ENCODE results near the gene MAGEA4.

MAGEA4 gene

GRCh38 chrX:151880895-151881294 lies 31.8 kb upstream of the MAGEA4 start:
- Histone ChIP-seq H3K27ac (ENCODE audit: low read depth, low read length) (no peak overlapping the region), H3K27me3 (ENCODE audit: low read length) (no peaks in the 10 kb centered on the region), H3K9me3 (ENCODE audit: insufficient read depth, low read length) (no peaks in the 10 kb centered on the region), H3F3A (ENCODE audit: insufficient read depth) (no peaks in the 10 kb centered on the region), H3K36me3 (ENCODE audit: low read length) (no peaks in the 10 kb centered on the region), H3K9ac (ENCODE audit: low read length) (no peak overlapping the region), H3K4me2 (ENCODE audit: low read depth, low read length, poor library complexity, severe bottlenecking) (no peak overlapping the region), H3K4me3 (ENCODE audit: insufficient read depth, low read length, poor library complexity, severe bottlenecking) (no peak overlapping the region), H2AFZ (ENCODE audit: low read depth, low read length, severe bottlenecking) (no peak overlapping the region), H4K20me1 (ENCODE audit: low read depth, low read length) (no peaks in the 10 kb centered on the region), H3K79me2 (ENCODE audit: insufficient read depth, low read length) (no peaks in the 10 kb centered on the region), H3K9me2 (replicated peaks; ENCODE audit: insufficient read depth, low read length) (no peaks in the 10 kb centered on the region)
- TF ChIP-seq CTCF (IDR thresholded peaks at IDR 0.05; ENCODE audit: insufficient read depth, low read length, poor library complexity, severe bottlenecking), result no peak
- TF ChIP-seq EZH2phosphoT487 (conservative IDR thresholded peaks at IDR 0.05; ENCODE audit: low read length), result no peak

- Histone ChIP-seq H3K4me3 (ENCODE audit: insufficient read depth, low read length, poor library complexity, severe bottlenecking) (no peak overlapping the region), H4K20me1 (ENCODE audit: low read depth, low read length) (no peaks in the 10 kb centered on the region), H3K27me3 (ENCODE audit: low read length) (no peaks in the 10 kb centered on the region), H3K9me2 (replicated peaks; ENCODE audit: insufficient read depth, low read length) (no peaks in the 10 kb centered on the region), H3K36me3 (ENCODE audit: low read length) (no peaks in the 10 kb centered on the region), H3K9me3 (ENCODE audit: insufficient read depth, low read length) (no peaks in the 10 kb centered on the region), H2AFZ (ENCODE audit: low read depth, low read length, severe bottlenecking) (no peak overlapping the region), H3K4me2 (ENCODE audit: low read depth, low read length, poor library complexity, severe bottlenecking) (no peak overlapping the region), H3K9ac (ENCODE audit: low read length) (no peak overlapping the region), H3K79me2 (ENCODE audit: insufficient read depth, low read length) (no peaks in the 10 kb centered on the region), H3F3A (ENCODE audit: insufficient read depth) (no peaks in the 10 kb centered on the region), H3K27ac (ENCODE audit: low read depth, low read length) (no peak overlapping the region)
- no peak for TF ChIP-seq CTCF (IDR thresholded peaks at IDR 0.05; ENCODE audit: insufficient read depth, low read length, poor library complexity, severe bottlenecking)
- TF ChIP-seq EZH2phosphoT487 (conservative IDR thresholded peaks at IDR 0.05; ENCODE audit: low read length), result no peak
These were observed 23.3 kb upstream of the MAGEA4 start for GRCh38 chrX:151889421-151889820.

DNA sequence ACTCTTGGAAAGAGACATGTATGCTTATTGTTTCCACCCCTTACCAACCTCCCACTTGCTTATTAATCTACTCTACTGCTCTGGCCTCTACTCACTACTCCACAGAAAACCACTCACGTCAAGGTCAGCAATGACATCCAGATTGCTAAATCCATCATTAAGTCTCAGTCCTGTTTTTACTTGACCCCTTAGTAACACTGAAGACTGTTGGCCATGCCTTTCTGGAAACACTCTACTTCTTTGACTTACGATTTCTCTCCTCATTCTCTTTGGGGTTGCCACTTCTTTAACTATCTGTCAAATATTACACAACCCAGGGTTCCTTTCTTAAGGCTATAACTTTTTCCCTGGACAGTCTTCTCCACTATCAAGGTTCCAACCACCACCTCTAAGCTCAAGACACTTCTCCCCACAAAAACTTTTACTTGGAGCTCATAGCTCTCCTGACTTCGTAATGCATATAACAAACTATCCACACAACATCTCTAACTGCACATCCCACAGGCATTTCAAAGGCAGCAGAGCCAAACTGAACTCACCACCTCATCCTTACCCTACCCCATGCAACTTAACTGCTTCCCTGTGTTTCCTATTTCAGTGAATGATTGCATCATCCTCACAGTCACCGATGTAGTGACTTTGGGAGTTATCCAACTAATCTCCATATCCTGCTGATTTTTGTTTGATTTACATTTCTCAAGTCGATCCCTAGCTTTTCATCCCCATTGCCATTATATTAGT lies 15.8 kb upstream of the MAGEA4 start:
- Histone ChIP-seq H3K9ac (ENCODE audit: low read length) (no peak overlapping the region), H3K27me3 (ENCODE audit: low read length) (no peaks in the 10 kb centered on the region), H3F3A (ENCODE audit: insufficient read depth) (no peaks in the 10 kb centered on the region), H4K20me1 (ENCODE audit: low read depth, low read length) (no peaks in the 10 kb centered on the region), H3K79me2 (ENCODE audit: insufficient read depth, low read length) (no peaks in the 10 kb centered on the region), H3K36me3 (ENCODE audit: low read length) (no peaks in the 10 kb centered on the region), H2AFZ (ENCODE audit: low read depth, low read length, severe bottlenecking) (no peak overlapping the region), H3K4me2 (ENCODE audit: low read depth, low read length, poor library complexity, severe bottlenecking) (no peak overlapping the region), H3K9me2 (replicated peaks; ENCODE audit: insufficient read depth, low read length) (no peaks in the 10 kb centered on the region), H3K4me3 (ENCODE audit: insufficient read depth, low read length, poor library complexity, severe bottlenecking) (no peak overlapping the region), H3K27ac (ENCODE audit: low read depth, low read length) (no peak overlapping the region), H3K9me3 (ENCODE audit: insufficient read depth, low read length) (no peaks in the 10 kb centered on the region)
- TF ChIP-seq EZH2phosphoT487 (conservative IDR thresholded peaks at IDR 0.05; ENCODE audit: low read length) (no peak), CTCF (IDR thresholded peaks at IDR 0.05; ENCODE audit: insufficient read depth, low read length, poor library complexity, severe bottlenecking) (no peak)
